H9 (cell line): ENCODE data around the gene ARNT2. TPM values are rescaled to one million over a fixed set of nuclear protein-coding genes. Genes with fewer than 3 reads are reported as not detected.

ENCODE experiments used
- DNase-seq: peaks from one replicate; pipeline ENCODE4 v3.0.0-alpha.2; 2017
- H2AFZ ChIP-seq: one replicate; pipeline ENCODE4 v1.6.1; 2013; ENCODE audit warnings: mild to moderate bottlenecking, low read length, control low read depth, moderate library complexity
- H2AK5ac ChIP-seq: 2 replicates; pipeline ENCODE4 v1.6.1; 2013; ENCODE audit warnings: low read length, control low read depth, mixed read lengths; ENCODE audit not compliant: insufficient read length
- H2BK120ac ChIP-seq: one replicate; pipeline ENCODE4 v1.6.1; 2013; ENCODE audit warnings: low read depth, mild to moderate bottlenecking, low read length, control low read depth, inconsistent platforms; ENCODE audit not compliant: poor library complexity, severe bottlenecking
- H2BK12ac ChIP-seq: 2 replicates; pipeline ENCODE4 v1.6.1; 2013; ENCODE audit warnings: low read length, control low read depth, mixed read lengths, low read depth; ENCODE audit not compliant: insufficient read length
- H2BK15ac ChIP-seq: 2 replicates; pipeline ENCODE4 v1.6.1; 2013; ENCODE audit warnings: low read depth, low read length, control low read depth
- H2BK20ac ChIP-seq: one replicate; pipeline ENCODE4 v1.6.1; 2013; ENCODE audit warnings: low read depth, mild to moderate bottlenecking, low read length, control low read depth, inconsistent platforms; ENCODE audit not compliant: poor library complexity, severe bottlenecking
- H2BK5ac ChIP-seq: 2 replicates; pipeline ENCODE4 v1.6.1; 2013; ENCODE audit warnings: low read length, control low read depth, mixed read lengths; ENCODE audit not compliant: insufficient read length
- H3K14ac ChIP-seq: 2 replicates; pipeline ENCODE4 v1.6.1; 2013; ENCODE audit warnings: low read length, control low read depth; ENCODE audit not compliant: insufficient read depth
- H3K18ac ChIP-seq: 2 replicates; pipeline ENCODE4 v1.6.1; 2013; ENCODE audit warnings: low read depth, mild to moderate bottlenecking, mixed read lengths, low read length, control low read depth; ENCODE audit not compliant: insufficient read length
- H3K23ac ChIP-seq: 2 replicates; pipeline ENCODE4 v1.6.1; 2013; ENCODE audit warnings: low read length, control low read depth, mixed read lengths, low read depth; ENCODE audit not compliant: insufficient read length
- H3K23me2 ChIP-seq: 2 replicates; pipeline ENCODE4 v1.6.1; 2013; ENCODE audit warnings: low read depth, mild to moderate bottlenecking, mixed read lengths, low read length, control low read depth; ENCODE audit not compliant: insufficient read length, poor library complexity, severe bottlenecking
- H3K27ac ChIP-seq: 2 replicates; pipeline ENCODE4 v1.5.1; 2013; ENCODE audit warnings: low read length, control low read depth, mixed read lengths, low read depth; ENCODE audit not compliant: insufficient read length
- H3K27me3 ChIP-seq: 2 replicates; pipeline ENCODE4 v1.6.1; 2013; ENCODE audit warnings: low read length, control low read depth, inconsistent platforms; ENCODE audit not compliant: insufficient read depth
- H3K4ac ChIP-seq: 2 replicates; pipeline ENCODE4 v1.6.1; 2013; ENCODE audit warnings: low read depth, mild to moderate bottlenecking, control low read depth, inconsistent platforms, low read length, moderate library complexity
- H3K4me1 ChIP-seq: 2 replicates; pipeline ENCODE4 v1.6.1; 2013; ENCODE audit warnings: low read length, control low read depth, inconsistent platforms; ENCODE audit not compliant: insufficient read depth
- H3K4me2 ChIP-seq: 2 replicates; pipeline ENCODE4 v1.6.1; 2013; ENCODE audit warnings: low read length, control low read depth, mixed read lengths; ENCODE audit not compliant: insufficient read length, insufficient read depth
- H3K56ac ChIP-seq: 2 replicates; pipeline ENCODE4 v1.6.1; 2013; ENCODE audit warnings: low read depth, mild to moderate bottlenecking, mixed read lengths, low read length, control low read depth; ENCODE audit not compliant: insufficient read length
- H3K79me1 ChIP-seq: 2 replicates; pipeline ENCODE4 v1.6.1; 2013; ENCODE audit warnings: low read depth, mild to moderate bottlenecking, moderate library complexity, low read length, control low read depth, inconsistent platforms; ENCODE audit not compliant: insufficient read depth, poor library complexity, severe bottlenecking
- H3K79me2 ChIP-seq: 2 replicates; pipeline ENCODE4 v1.6.1; 2013; ENCODE audit warnings: low read length, control low read depth, inconsistent platforms; ENCODE audit not compliant: insufficient read depth
- H3K9ac ChIP-seq: 2 replicates; pipeline ENCODE4 v1.6.1; 2013; ENCODE audit warnings: low read length, control low read depth, mixed read lengths; ENCODE audit not compliant: insufficient read length; ENCODE audit errors: extremely low read depth
- H3K9me3 ChIP-seq: one replicate; pipeline ENCODE4 v1.6.1; 2013; ENCODE audit warnings: low read depth, low read length, inconsistent platforms; ENCODE audit not compliant: control insufficient read depth
- H3T11ph ChIP-seq: one replicate; pipeline ENCODE4 v1.6.1; 2013; ENCODE audit warnings: mild to moderate bottlenecking, low read length, control low read depth, inconsistent platforms
- H4K20me1 ChIP-seq: one replicate; pipeline ENCODE4 v1.6.1; 2013; ENCODE audit not compliant: control insufficient read depth, insufficient read length, insufficient read depth
- H4K5ac ChIP-seq: 2 replicates; pipeline ENCODE4 v1.6.1; 2013; ENCODE audit warnings: low read depth, mild to moderate bottlenecking, mixed read lengths, low read length, control low read depth; ENCODE audit not compliant: insufficient read length
- H4K8ac ChIP-seq: replicated peaks from 2 replicates; pipeline ENCODE4 v1.6.1; 2013; ENCODE audit warnings: low read length, control low read depth, mixed read lengths, low read depth; ENCODE audit not compliant: insufficient read length
- H4K91ac ChIP-seq: 2 replicates; pipeline ENCODE4 v1.6.1; 2013; ENCODE audit warnings: low read depth, mild to moderate bottlenecking, moderate library complexity, mixed read lengths, low read length, control low read depth; ENCODE audit not compliant: insufficient read length
- H3K27ac Mint-ChIP-seq, 3 experiments: 2 replicates in 2 of 3; 3 replicates in 1 of 3; pipeline ENCODE4 v1.8.0; 2020 to 2021; ENCODE audit warnings: mixed read lengths in 3 of 3, mild to moderate bottlenecking in 1 of 3, moderate library complexity in 1 of 3
- H3K27me3 Mint-ChIP-seq: 2 replicates; pipeline ENCODE4 v1.8.0; 2021; ENCODE audit warnings: low read depth, mild to moderate bottlenecking, moderate library complexity, mixed read lengths
- H3K36me3 Mint-ChIP-seq, 3 experiments: 2 replicates in 2 of 3; 3 replicates in 1 of 3; pipeline ENCODE4 v1.8.0; 2020 to 2021; ENCODE audit warnings: low read depth in 3 of 3, mixed read lengths in 3 of 3; ENCODE audit not compliant: insufficient read depth in 1 of 3
- H3K4me1 Mint-ChIP-seq, 2 experiments: 2 replicates each; pipeline ENCODE4 v1.8.0; 2020; ENCODE audit warnings: mixed read lengths in 2 of 2
- H3K4me3 Mint-ChIP-seq, 2 experiments: 2 replicates in 1 of 2; 3 replicates in 1 of 2; pipeline ENCODE4 v1.8.0; 2020 to 2021; ENCODE audit warnings: mild to moderate bottlenecking in 2 of 2, mixed read lengths in 2 of 2, moderate library complexity in 1 of 2
- H3K9me3 Mint-ChIP-seq, 2 experiments: 2 replicates in 1 of 2; 3 replicates in 1 of 2; pipeline ENCODE4 v1.8.0; 2020; ENCODE audit warnings: mild to moderate bottlenecking in 2 of 2, mixed read lengths in 2 of 2, moderate library complexity in 1 of 2
- WGBS: extraction: QIAGEN DNeasy Blood & Tissue Kit; methylation state at CpG from one replicate; pipeline ENCODE4 v1.1.7; 2013; ENCODE audit warnings: missing lambda C conversion rate, low lambda C conversion rate, mixed read lengths; ENCODE audit not compliant: insufficient read length; ENCODE audit errors: extremely low coverage; 5-methylcytosine and 5-hydroxymethylcytosine counted together
- total RNA-seq: library from RNA; stranded (reverse); gene quantifications from 2 replicates; pipeline ENCODE4 v1.2.1, GENCODE V29; 2021
- TF ChIP-seq, protein P1 (sequence below): fragments of 200-600 bp; sonication (generic); conservative IDR thresholded peaks from 3 replicates; pipeline ENCODE4 v1.8.0; 2021; ENCODE audit warnings: antibody characterized with exemption, mild to moderate bottlenecking

Gene ARNT2
- total RNA-seq, 1 experiment from 2014 or later: 10.5 TPM

DNA sequence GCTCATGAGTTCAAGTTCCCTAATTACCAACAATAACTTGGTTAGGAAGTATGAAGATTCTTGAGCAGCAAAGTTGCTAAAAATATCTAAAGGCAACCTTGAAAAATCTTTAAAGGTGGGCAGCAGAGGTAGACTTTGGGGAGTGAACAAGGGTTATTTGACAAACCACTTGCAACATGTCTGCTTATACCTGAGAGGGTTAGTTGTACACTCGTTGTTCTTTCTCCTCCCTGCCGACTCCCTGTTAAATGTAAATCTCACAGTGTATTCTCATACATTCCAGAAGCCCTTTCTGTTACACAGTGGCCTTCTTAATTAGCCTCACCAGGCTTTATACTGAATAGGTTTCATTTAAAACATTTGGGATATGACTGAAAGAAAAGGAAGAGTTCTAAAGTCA, 121.7 kb downstream of the ARNT2 start:
- Mint-ChIP-seq H3K27me3 (no peaks in the 10 kb centered on the region; the same call in 1 of the 2 replicates), H3K4me3 (no peak overlapping the region), H3K4me1 (no peaks in the 10 kb centered on the region), H3K9me3 (no peaks in the 10 kb centered on the region), H3K27ac (no peak overlapping the region), H3K36me3 (no peaks in the 10 kb centered on the region)
- H2BK5ac ChIP-seq: no peak overlapping the region
- no peak overlapping the region for H3K27ac ChIP-seq
- H4K8ac ChIP-seq: no peak overlapping the region
- no peak overlapping the region for H2AFZ ChIP-seq
- H4K91ac ChIP-seq: no peak overlapping the region
- H2BK120ac ChIP-seq: no peak overlapping the region
- no peaks in the 10 kb centered on the region for H3K23me2 ChIP-seq
- TF ChIP-seq, protein P1, sequence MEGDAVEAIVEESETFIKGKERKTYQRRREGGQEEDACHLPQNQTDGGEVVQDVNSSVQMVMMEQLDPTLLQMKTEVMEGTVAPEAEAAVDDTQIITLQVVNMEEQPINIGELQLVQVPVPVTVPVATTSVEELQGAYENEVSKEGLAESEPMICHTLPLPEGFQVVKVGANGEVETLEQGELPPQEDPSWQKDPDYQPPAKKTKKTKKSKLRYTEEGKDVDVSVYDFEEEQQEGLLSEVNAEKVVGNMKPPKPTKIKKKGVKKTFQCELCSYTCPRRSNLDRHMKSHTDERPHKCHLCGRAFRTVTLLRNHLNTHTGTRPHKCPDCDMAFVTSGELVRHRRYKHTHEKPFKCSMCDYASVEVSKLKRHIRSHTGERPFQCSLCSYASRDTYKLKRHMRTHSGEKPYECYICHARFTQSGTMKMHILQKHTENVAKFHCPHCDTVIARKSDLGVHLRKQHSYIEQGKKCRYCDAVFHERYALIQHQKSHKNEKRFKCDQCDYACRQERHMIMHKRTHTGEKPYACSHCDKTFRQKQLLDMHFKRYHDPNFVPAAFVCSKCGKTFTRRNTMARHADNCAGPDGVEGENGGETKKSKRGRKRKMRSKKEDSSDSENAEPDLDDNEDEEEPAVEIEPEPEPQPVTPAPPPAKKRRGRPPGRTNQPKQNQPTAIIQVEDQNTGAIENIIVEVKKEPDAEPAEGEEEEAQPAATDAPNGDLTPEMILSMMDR: no peak
- H3K4me1 ChIP-seq: no peaks in the 10 kb centered on the region
- no peaks in the 10 kb centered on the region for H3K9me3 ChIP-seq
- no peaks in the 10 kb centered on the region for H3K27me3 ChIP-seq
- no peaks in the 10 kb centered on the region for H3K79me2 ChIP-seq
- no peak overlapping the region for H2BK12ac ChIP-seq
- H2AK5ac ChIP-seq: no peak overlapping the region
- DNase-seq: no peak
- no peak overlapping the region for H4K5ac ChIP-seq
- no peak overlapping the region for H3K23ac ChIP-seq
- no peak overlapping the region for H3K56ac ChIP-seq
- H3K79me1 ChIP-seq: no peaks in the 10 kb centered on the region
- no peak overlapping the region for H3K4me2 ChIP-seq
- no peak overlapping the region for H2BK20ac ChIP-seq
- H3K14ac ChIP-seq: no peak overlapping the region
- H3K4ac ChIP-seq: no peak overlapping the region
- no peak overlapping the region for H3K9ac ChIP-seq
- H3K18ac ChIP-seq: no peak overlapping the region
- no peak overlapping the region for H2BK15ac ChIP-seq
- no peak overlapping the region for H3T11ph ChIP-seq
- WGBS: no CpG with 5 or more reads among the region's 2 CpGs
- no peaks in the 10 kb centered on the region for H4K20me1 ChIP-seq
